Ascending aorta (tissue), 2 donors: ENCODE measurements around the gene AIF1L. TPM values are rescaled to one million over a fixed set of nuclear protein-coding genes. Genes with fewer than 3 reads are reported as not detected.

Experiments used
- DNase-seq, 2 donors: peaks; one replicate each; pipeline ENCODE4 v3.0.0-alpha.2; 2019; ENCODE audit warnings: low spot score in 2 of 2
- H3K27ac ChIP-seq, 2 donors: fragments of 200-600 bp; sonication (generic); one replicate each; pipeline ENCODE4 v1.5.1; 2016 to 2017; ENCODE audit warnings: mild to moderate bottlenecking in 1 of 2
- H3K27me3 ChIP-seq: fragments of 200-600 bp; sonication (generic); one replicate; pipeline ENCODE4 v1.5.1; 2017
- H3K36me3 ChIP-seq, 2 donors: fragments of 200-600 bp; sonication (generic); one replicate each; pipeline ENCODE4 v1.5.1; 2016
- H3K4me1 ChIP-seq, 2 donors: fragments of 200-600 bp; sonication (generic); one replicate each; pipeline ENCODE4 v1.5.1; 2016 to 2017; ENCODE audit warnings: mild to moderate bottlenecking in 1 of 2
- H3K4me3 ChIP-seq, 2 donors: fragments of 200-600 bp; sonication (generic); one replicate each; pipeline ENCODE4 v1.5.1; 2016 to 2017; ENCODE audit warnings: mild to moderate bottlenecking in 1 of 2
- H3K9me3 ChIP-seq, 2 donors: fragments of 200-600 bp; sonication (generic); one replicate each; pipeline ENCODE4 v1.5.1; 2016
- intact Hi-C: fragments of 100-400 bp; cut with DNase I; formaldehyde crosslinking; loops from one replicate; pipeline ENCODE4 v1.15.1; 2023
- total RNA-seq: library from RNA; depleted of rRNA; stranded (reverse); fragments of >200 nt; gene quantifications from one replicate; pipeline ENCODE4 v1.1.0, GENCODE V29; 2016
- TF ChIP-seq, protein P1 (sequence below), 3 experiments: fragments of 200-600 bp in 2 of 3; fragments of 450-650 bp in 1 of 3; sonication (generic) in 2 of 3; IDR thresholded peaks; one replicate each; pipeline ENCODE4 v1.5.1; 2016 to 2019; ENCODE audit warnings: antibody characterized with exemption in 3 of 3, mild to moderate bottlenecking in 1 of 3, moderate library complexity in 1 of 3

AIF1L gene
- total RNA-seq, 1 donor from 2014 or later, result 30.5 TPM

DNA sequence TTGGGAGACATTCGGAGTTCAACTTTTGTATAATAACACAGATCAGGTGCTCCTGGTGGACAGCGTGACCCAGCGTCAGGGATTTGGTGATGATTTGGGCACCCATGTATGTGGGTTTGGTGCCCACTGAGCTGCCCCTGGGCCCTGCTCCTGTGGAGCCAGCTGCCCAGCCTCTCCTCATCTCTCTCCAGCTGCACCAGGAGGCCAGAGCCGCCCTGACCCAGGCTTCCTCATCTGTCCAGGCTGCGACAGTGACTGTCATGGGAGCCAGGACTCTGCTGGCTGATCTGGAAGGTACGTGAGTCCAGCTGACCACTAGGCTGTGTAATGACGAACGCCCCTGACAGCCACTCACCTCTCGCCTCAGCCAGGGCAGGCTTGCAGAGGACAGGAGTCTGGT lies 14.5 kb upstream of the AIF1L start:
- H3K4me3 ChIP-seq, result no peak overlapping the region
- H3K4me1 ChIP-seq, result no peaks in the 10 kb centered on the region
- TF ChIP-seq, protein P1, sequence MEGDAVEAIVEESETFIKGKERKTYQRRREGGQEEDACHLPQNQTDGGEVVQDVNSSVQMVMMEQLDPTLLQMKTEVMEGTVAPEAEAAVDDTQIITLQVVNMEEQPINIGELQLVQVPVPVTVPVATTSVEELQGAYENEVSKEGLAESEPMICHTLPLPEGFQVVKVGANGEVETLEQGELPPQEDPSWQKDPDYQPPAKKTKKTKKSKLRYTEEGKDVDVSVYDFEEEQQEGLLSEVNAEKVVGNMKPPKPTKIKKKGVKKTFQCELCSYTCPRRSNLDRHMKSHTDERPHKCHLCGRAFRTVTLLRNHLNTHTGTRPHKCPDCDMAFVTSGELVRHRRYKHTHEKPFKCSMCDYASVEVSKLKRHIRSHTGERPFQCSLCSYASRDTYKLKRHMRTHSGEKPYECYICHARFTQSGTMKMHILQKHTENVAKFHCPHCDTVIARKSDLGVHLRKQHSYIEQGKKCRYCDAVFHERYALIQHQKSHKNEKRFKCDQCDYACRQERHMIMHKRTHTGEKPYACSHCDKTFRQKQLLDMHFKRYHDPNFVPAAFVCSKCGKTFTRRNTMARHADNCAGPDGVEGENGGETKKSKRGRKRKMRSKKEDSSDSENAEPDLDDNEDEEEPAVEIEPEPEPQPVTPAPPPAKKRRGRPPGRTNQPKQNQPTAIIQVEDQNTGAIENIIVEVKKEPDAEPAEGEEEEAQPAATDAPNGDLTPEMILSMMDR (IDR thresholded peaks at IDR 0.05), result no peak
- H3K36me3 ChIP-seq, result no peaks in the 10 kb centered on the region
- no peak overlapping the region for H3K27ac ChIP-seq
- H3K9me3 ChIP-seq, result no peaks in the 10 kb centered on the region
- intact Hi-C loops, result no loop called here
- no peaks in the 10 kb centered on the region for H3K27me3 ChIP-seq
- no peak for DNase-seq

DNA sequence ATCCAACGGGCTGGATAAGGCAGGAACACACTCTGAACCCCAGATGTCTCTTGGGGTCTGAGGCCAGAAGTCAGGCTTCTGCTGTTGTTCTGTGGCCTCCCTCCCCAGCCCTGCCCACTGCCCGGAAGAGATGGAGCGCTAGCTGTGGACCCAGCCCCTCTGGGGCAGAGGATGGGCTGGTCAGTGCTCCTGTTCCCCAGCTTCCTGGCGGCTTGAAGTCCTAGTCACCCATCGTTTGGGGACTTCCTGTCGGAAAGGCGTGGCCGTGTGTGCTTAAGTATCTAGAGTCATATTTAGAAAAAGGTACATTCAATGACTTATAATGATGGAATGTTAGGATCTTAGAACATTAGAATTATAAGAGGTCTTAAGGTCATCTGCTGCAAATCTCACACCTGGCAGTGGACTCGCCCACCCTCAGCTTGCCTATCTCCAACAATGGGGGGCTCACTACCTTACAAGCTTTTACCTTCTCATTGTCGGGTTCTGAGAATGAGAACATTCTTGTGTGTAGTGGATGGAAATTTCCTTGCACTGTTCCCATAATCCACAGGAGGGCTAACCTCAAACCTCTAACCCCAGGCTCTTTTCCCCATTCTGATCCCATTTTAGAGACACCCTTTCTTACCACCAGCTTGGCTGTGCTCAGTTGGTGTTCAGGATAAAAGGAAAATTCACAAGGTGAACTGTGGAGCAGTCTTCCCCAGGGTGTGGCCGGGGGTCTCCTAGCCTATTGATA lies 13.4 kb upstream of the AIF1L start:
- Histone ChIP-seq H3K4me3 (no peak overlapping the region), H3K9me3 (no peaks in the 10 kb centered on the region), H3K36me3 (no peaks in the 10 kb centered on the region), H3K4me1 (no peaks in the 10 kb centered on the region), H3K27ac (no peak overlapping the region), H3K27me3 (no peaks in the 10 kb centered on the region)
- intact Hi-C loops, result no loop called here
- TF ChIP-seq, protein P1 (IDR thresholded peaks at IDR 0.05), result no peak
- no peak for DNase-seq

DNA sequence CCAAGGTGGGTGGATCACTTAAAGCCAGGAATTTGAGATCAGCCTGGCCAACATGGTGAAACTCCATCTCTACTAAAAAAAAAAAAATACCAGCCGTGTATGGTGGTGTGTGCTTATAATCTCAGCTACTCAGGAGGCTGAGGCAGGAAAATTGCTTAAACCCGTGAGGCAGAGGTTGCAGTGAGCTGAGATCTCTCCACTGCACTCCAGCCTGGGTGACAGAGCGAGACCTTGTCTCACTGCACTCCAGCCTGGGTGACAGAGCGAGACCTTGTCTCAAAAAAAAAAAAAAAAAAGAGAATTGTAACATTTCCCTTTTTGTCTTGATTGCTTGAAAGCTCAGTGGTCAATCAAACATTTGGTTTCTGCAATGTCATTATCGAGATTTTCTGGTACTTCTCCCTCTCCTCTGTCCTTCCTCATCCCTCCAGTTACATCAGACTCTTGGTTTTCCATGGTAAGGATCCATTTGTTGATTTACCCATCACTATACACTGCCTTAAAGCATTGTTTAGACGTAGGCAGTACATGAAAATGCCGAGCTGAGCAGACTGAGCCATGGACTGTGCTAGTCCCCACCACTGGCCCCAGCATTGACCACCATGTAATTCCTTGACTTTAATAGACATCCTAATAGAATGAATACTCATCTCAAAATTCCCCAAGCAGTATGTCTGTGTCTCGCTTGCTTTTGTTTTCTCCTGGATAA lies 11.5 kb upstream of the AIF1L start:
- no peaks in the 10 kb centered on the region for H3K36me3 ChIP-seq
- no peaks in the 10 kb centered on the region for H3K9me3 ChIP-seq
- intact Hi-C loops, result no loop called here
- H3K4me3 ChIP-seq, result no peak overlapping the region
- no peak overlapping the region for H3K27ac ChIP-seq
- no peaks in the 10 kb centered on the region for H3K27me3 ChIP-seq
- TF ChIP-seq, protein P1 (IDR thresholded peaks at IDR 0.05), result no peak
- no peaks in the 10 kb centered on the region for H3K4me1 ChIP-seq
- no peak for DNase-seq

DNA sequence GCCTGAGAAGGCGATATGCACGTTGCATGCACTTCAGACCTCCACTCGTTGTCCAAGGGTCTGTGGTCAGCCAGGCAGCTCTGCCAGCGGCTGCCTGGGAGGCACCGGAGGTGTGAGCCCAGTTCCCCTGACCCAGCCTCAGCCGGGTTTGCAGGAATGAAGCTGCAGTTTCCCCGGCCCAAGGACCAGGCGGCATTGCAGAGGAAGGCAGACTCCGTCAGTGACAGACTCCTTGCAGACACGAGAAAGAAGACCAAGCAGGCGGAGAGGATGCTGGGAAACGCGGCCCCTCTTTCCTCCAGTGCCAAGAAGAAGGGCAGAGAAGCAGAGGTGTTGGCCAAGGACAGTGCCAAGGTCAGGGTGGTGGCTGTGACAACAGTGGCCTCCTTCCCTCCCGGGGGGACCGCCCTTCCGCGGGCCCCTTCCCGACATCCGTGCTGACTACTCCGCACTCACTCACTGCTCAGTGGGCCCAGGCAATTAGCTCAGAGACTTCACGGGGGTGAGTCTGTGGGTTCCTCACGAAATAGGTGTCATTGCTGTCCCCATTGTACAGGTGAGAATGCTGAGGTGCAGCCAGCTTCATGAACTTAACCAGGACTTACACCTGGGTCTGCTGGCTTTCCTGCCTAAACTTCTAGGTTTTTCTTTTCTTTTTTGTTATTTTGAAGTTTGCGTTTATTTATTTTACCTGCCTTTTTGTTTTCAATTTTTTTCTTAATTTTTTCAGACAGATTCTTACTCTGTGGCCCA lies 10.8 kb upstream of the AIF1L start:
- no peaks in the 10 kb centered on the region for H3K27me3 ChIP-seq
- intact Hi-C loops, result no loop called here

DNA sequence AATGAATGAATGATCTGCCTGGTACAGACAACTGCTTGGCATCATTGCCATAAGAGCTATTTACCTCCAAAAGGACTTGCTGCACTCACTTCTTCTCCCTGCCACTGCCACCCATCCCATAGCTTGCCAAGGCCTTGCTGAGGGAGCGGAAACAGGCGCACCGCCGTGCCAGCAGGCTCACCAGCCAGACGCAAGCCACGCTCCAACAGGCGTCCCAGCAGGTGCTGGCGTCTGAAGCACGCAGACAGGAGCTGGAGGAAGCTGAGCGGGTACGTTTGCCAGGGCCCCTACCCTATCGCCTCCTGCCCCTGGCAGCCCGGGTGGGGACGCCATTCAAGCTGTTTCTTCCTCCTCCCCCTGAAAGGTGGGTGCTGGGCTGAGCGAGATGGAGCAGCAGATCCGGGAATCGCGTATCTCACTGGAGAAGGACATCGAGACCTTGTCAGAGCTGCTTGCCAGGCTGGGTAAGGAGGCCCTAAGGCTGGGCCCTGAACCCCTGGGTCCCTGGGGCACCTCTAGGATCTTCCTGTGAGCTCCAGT lies 8.9 kb upstream of the AIF1L start:
- no peaks in the 10 kb centered on the region for H3K36me3 ChIP-seq
- no peak for DNase-seq
- H3K9me3 ChIP-seq, result no peaks in the 10 kb centered on the region
- H3K27ac ChIP-seq, result no peak overlapping the region
- intact Hi-C loops, result no loop called here
- H3K27me3 ChIP-seq, result no peaks in the 10 kb centered on the region
- H3K4me1 ChIP-seq, result no peaks in the 10 kb centered on the region
- no peak overlapping the region for H3K4me3 ChIP-seq
- TF ChIP-seq, protein P1 (IDR thresholded peaks at IDR 0.05), result no peak

More for the DNA sequence above, 10.8 kb upstream of the AIF1L start:
- no peak for DNase-seq
- no peak overlapping the region for H3K27ac ChIP-seq
- H3K36me3 ChIP-seq, result no peaks in the 10 kb centered on the region
- TF ChIP-seq, protein P1 (IDR thresholded peaks at IDR 0.05), result no peak
- no peaks in the 10 kb centered on the region for H3K4me1 ChIP-seq
- no peaks in the 10 kb centered on the region for H3K9me3 ChIP-seq
- no peak overlapping the region for H3K4me3 ChIP-seq
